ENCODE data around the gene EEF2. TPM values are rescaled to one million over a fixed set of nuclear protein-coding genes. Genes with fewer than 3 reads are reported as not detected.

Gene EEF2
- total and polyA plus RNA-seq, 2 donors (not counting 3 experiments of a cell fraction or from before 2014, with no cell fraction given), result 1,496 to 2,318 TPM

GRCh38 chr19:4023600-4024398, 38.5 kb upstream of the EEF2 start:
- H3K79me2 ChIP-seq (ENCODE audit: control insufficient read depth, insufficient read depth, low read length), result peaks cover 10% of the 10 kb centered on the region
- no peak overlapping the region for H3K27ac ChIP-seq (ENCODE audit: insufficient read depth, low read depth, low read length)
- peaks cover 2% of the 10 kb centered on the region for H3K4me1 ChIP-seq (ENCODE audit: control insufficient read depth, extremely low read depth, insufficient read depth, low read length)
- intact Hi-C loops (cut with micrococcal nuclease), result no loop called here
- peaks cover 5 to 16% of the 10 kb centered on the region in 2 experiments for H3K36me3 ChIP-seq (ENCODE audit: control insufficient read depth in 2 of 2, extremely low read depth in 1 of 2, insufficient read depth in 2 of 2, low read length in 2 of 2)
- no peaks in the 10 kb centered on the region for H4K20me1 ChIP-seq (replicated peaks; ENCODE audit: control insufficient read depth, extremely low read depth, insufficient read depth, low read length)
- no peak for DNase-seq (ENCODE audit: low read depth, low spot score)
- H3K9me3 ChIP-seq (replicated peaks; ENCODE audit: control insufficient read depth, insufficient read depth, low read length), result no peaks in the 10 kb centered on the region
- BruUV-seq (replicated peaks), result no TSS peak
- H3K27me3 ChIP-seq (ENCODE audit: control insufficient read depth in 2 of 2, insufficient read depth in 2 of 2, low read length in 2 of 2), result no peaks in the 10 kb centered on the region
- TF ChIP-seq GATA2 (IDR thresholded peaks at IDR 0.05; ENCODE audit: insufficient read depth, insufficient read length, low read depth, low read length) (no peak), JUN (IDR thresholded peaks at IDR 0.05; ENCODE audit: borderline replicate concordance, insufficient read depth, insufficient read length, low read depth) (no peak), CTCF (IDR thresholded peaks at IDR 0.05; ENCODE audit: extremely low read depth in 1 of 2, insufficient read depth in 1 of 2, low read depth in 1 of 2, low read length in 2 of 2) (no peak), POLR2AphosphoS5 (IDR thresholded peaks at IDR 0.05; ENCODE audit: insufficient read depth, low read depth, low read length) (no peak), FOS (IDR thresholded peaks at IDR 0.05; ENCODE audit: borderline replicate concordance, insufficient read depth, low read length) (no peak), EZH2 (IDR thresholded peaks at IDR 0.05; ENCODE audit: borderline replicate concordance, low read depth, low read length, severe bottlenecking) (no peak)
- POLR2A ChIA-PET, result no interaction called here
- no peaks in the 10 kb centered on the region for H3K9me1 ChIP-seq (replicated peaks; ENCODE audit: control insufficient read depth, extremely low read depth, insufficient read depth, low read length)
- H3K4me3 ChIP-seq (replicated peaks in 1 of 3; ENCODE audit: insufficient read depth in 1 of 3, low read depth in 1 of 3, low read length in 3 of 3), result no peak overlapping the region
- CTCF ChIA-PET, result interaction anchor here (1.5 kb wide), 1 partner anchor 10 kb away, joined by 3 read pairs; no protein-coding TSS in a partner anchor
- dilution Hi-C loops (cut with MboI; ENCODE audit: extremely low pct_ligation_motif_present, low sequenced_read_pairs), result no loop called here
- no peak overlapping the region for H3K4me2 ChIP-seq (ENCODE audit: insufficient read depth, low read length)
- H2AFZ ChIP-seq (ENCODE audit: low read depth, low read length), result no peak overlapping the region
- FAIRE-seq, result no peak
- no peak overlapping the region for H3K9ac ChIP-seq (replicated peaks; ENCODE audit: extremely low read depth, insufficient read depth, low read length)
